GM19023 (cell line): Measurements from ENCODE around the gene TMEM41B.
"Not testable (repeated sequence)": the region's sequence is repeated elsewhere in the genome, so short reads cannot be mapped to it uniquely, and the experiment has no call there.

Experiments
- ATAC-seq: cut with Tn5 transposase; IDR thresholded peaks from one replicate; pipeline ENCODE4 v1.9.1; 2021; ENCODE audit warnings: mild to moderate bottlenecking, moderate library complexity; ENCODE audit not compliant: unreplicated experiment

Gene TMEM41B

DNA sequence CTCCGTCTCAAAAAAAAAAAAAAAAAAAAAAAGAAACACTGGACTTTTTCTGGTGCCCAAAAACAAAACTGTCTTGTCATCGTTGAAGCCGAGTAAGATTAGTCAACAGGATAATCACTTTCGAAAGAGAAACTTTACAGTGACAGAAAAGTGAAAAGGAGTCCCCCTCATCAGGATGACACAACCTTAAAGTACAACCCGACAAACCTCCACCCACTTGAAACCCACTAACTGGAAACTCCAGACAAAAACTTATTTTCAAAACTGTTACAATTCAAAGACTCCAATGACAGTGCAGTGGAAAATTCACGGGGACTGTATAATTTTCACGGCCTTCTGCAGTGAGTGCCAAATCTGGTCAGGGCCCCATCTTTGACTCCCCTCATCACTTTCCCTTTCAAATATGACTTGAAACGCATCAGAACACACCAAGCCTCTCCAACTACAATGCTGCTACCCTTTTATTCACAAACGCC, 50.5 kb downstream of the TMEM41B start:
- peak; percentile 56 for ATAC-seq

DNA sequence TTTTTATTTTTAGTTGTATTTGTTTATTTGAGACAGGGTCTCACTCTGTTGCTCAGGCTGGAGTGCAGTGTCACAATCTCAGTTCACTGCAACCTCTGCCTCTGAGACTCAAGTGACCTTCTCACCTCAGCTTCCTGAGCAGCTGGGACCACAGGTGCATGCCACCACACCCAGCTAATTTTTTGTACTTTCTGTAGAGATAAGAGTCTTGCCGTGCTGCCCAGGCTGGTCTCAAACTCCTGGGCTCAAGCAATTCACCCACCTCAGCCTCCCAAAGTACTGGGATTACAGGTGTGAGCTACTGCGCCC, 53.6 kb downstream of the TMEM41B start:
- not testable (repeated sequence) for ATAC-seq

DNA sequence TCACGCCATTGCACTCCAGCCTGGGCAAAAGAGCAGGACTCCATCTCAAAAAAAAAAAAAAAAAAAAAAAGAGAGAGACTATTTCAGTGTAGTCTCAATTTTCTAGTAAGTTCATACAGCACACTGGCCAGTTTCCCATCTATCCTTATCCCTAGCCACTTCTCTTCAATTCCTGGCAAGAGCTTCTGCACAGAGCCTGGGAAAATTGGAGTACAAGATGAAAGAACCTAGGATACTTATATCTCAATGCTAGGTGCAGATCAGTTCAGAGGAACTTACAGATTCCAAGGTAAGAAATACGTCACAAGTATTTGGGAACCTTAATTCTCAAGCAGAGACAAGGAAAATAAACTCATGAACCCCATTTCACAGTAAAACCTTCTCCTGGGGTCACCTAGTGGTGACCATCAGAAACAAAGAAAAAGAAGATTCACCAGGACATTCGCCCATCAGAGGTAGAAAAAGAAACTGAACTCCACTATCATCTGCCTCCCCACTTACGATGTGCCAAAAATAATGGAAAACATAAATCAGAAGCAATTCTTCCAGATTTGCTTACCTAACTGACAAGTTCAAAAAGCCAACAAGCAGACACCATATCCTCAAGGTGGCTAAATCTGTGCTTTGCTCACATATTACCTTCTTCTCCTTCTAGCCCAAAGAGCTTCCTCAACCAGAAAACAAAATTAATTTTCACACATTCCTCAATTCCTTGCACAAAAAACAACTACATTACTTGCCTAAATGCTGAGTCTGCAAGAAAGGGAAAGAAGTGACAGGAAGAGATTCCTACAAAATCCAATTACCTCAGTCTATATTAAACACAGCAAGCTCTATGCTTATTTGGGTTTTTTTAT, 54.2 kb downstream of the TMEM41B start:
- no peak for ATAC-seq

DNA sequence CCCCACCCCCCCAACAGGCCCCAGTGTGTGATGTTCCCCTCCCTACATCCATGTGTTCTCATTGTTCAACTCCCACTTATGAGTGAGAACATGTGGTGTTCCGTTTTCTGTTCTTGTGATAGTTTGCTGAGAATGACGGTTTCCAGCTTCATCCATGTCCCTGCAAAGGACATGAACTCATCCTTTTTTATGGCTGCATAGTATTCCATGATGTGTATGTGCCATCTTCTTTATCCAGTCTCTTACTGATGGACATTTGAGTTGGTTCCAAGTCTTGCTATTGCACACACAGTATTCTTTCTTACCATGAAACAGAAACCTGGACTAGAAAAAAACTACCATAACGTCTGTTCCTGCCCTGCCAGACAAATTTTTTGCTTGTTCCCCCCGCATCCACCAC, 56.1 kb downstream of the TMEM41B start:
- not testable (repeated sequence) for ATAC-seq

DNA sequence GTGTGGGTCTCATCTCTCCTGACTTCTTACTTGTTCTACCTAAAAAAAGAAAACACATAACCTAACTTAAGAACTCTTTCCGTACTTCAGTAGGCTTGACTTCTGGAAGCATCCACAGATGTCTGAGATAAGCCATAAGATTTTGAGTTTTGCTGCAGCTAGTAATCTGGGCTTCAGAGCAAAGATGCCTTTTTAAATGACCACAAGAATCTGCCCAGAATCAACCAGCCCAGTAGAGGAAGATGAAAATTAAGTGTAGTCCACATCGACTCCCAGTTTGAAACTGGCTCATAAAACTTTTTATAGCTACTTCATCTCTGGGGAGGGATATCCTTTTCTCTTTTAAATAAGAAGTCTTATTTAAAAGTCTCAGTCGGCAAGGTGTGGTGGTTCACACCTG, 60.0 kb downstream of the TMEM41B start:
- no peak for ATAC-seq

DNA sequence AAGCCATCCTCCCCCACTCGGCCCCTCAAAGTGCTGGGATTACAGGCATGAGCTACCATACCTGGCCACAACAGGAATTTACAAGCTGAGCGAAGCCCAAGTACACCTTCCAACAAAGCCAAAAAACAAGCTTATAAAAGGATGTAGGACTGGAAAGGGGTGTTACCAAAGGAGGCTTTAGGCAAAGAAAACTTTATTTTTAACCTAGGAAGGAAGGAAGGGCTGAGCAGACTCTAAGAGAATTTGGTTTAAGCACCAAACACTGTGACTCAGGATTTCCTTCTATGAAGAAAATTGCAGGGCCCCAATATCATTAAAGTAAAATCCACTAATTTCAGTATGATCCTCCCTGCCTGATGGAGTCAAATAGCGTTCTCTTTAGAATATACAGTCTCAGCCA, 61.3 kb downstream of the TMEM41B start:
- ATAC-seq, result no peak

DNA sequence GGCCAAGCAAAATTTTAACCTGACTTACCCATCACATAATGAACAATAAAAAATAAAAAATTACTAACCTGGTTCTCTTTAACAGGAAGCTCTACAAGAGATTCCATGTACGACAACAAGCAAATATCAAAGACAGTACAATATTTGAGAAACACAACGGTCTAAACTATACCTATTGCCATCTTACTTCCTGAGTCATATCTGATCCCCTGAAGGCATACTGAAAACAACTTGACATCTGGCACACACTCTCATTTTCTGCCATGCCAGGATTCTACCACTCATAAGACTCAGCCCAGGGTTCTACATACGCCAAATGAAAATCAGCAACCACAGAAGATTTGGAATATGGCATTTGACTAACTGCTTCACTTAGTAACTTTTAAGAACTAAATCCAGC, 63.1 kb downstream of the TMEM41B start:
- no peak for ATAC-seq

DNA sequence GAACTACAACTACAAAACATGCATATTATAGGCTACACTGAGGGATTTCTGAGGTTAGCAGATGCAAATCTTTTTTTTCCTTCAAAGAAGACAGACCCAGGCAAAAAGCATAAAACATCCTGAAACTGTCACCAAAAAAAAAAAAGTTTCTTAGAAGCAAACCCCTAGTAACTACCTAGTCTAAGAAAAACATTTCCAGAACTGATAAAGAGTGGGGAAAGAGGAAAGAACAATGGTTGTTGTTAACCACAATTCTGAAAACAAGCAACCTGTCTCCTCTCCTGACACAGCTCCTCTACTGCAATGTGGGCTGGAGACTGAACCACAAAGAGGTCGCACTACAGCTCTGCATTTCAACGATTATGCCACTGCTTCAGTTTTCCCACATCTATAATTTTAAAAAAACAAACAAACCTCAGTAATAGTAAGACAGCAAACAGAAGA, 64.2 kb downstream of the TMEM41B start:
- ATAC-seq, result peak; percentile 63

DNA sequence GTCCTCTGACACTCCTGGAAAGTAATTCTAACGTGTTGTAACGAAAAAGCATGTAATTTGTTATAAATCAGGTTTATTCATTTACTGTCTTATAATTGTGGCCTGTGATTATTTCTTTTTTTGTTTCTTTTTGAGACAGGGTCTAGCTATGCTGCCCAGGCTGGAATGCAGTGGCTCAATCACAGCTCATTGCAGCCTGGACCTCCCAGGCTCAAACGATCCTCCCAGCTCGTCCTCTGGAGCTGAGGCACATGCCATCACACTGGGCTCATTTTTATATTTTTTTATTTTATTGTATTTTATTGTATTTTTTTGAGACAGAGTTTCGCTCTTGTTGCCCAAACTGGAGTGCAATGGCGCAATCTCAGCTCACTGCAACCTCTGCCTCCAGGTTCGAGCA, 65.1 kb downstream of the TMEM41B start:
- ATAC-seq, result no peak

DNA sequence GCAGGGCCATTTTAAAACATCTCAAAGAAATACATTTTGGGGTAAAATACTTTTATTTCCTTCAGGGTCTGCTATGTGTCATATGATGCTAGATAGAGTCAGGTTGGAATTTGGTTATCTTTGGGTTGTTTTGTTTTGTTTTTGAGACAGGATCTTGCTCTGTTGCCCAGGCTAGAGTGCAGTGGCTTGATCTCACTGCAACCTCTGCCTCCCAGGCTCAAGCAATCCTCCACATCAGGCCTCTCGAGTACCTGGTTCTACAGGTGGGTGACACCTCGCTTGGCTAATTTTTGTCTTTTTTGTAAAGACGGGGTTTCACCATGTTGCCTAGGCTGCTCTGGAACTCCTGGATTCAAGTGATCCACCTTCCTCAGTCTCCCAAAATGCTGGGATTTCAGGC, 66.5 kb downstream of the TMEM41B start:
- ATAC-seq, result no peak

DNA sequence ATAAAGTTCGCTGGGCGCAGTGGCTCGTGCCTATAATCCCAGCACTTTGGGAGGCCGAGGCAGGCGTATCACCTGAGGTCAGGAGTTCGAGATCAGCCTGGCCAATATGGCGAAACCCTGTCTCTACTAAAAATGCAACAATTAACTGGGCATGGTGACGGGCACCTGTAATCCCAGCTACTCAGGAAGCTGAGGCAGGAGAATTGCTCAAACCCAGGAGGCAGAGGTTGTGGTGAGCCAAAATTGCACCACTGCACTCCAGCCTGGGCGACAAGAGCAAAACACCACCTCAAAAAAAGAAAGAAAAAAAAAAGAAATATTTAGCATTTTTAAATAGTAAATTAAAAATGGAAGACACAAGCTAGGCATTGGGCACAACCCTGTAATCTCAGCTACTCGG, 78.2 kb downstream of the TMEM41B start:
- not testable (repeated sequence) for ATAC-seq

DNA sequence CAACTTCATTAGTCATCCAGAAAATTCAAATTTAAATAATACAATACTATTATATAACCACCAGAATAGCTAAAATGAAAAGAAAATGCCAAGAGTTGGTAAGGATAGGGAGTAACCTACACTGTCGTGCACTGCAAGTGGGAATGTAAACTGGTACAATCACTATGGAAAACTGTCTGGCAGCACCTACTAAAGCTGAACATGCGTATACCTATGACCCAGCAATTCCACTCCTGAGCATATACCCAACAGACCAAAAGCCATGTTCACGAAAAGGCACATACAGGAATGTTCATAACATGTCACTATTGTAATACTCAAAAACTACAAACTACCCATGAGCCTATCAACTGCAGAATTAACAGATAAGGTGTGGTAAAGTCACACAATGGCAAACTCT, 81.9 kb downstream of the TMEM41B start:
- ATAC-seq, result no peak

DNA sequence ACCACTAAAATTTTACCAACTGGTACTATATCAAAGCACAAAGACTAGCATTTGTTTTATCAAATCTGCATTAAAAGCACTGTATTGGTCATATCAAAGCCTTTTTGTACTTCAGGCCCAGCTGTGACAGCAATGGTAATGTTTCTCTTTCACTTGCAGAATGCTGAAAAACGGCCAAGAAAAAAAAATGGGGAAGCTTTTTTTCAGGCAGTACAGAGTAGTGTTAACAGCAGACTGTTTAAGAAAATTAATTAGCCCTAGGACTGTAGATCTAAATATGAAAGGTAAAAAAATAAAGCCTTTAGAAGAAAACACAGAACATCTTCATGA, 82.6 kb downstream of the TMEM41B start:
- no peak for ATAC-seq
